GM19025 (cell line): Measurements from ENCODE around the gene WDR11.
A peak's percentile ranks its signal among the peaks of the same experiment; 100 is the strongest.
"Not testable (repeated sequence)": the region's sequence is repeated elsewhere in the genome, so short reads cannot be mapped to it uniquely, and the experiment has no call there.

ENCODE experiments used
- ATAC-seq: cut with Tn5 transposase; IDR thresholded peaks from one replicate; pipeline ENCODE4 v1.9.1; 2021; ENCODE audit warnings: mild to moderate bottlenecking, low read depth, moderate library complexity; ENCODE audit not compliant: unreplicated experiment

Gene WDR11

DNA sequence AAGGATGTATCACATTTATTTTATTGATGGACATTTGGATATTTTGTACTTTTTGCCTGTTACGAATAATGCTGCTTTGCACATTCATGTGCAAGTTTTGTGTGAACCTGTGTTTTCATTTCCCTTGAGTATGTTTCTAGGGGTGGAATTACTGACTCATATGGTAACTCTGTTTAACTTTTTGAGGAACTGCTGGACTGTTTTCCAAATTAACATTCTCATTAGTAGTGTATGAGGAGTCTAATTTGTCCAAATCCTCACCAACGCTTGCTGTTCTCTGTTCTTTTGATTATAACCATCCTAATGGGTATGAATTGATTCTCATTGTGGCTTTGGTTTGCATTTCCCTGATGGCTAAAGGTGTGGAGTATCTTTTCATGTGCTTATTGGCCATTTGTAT is 3.2 kb downstream of the WDR11 start:
- ATAC-seq, result no peak

DNA sequence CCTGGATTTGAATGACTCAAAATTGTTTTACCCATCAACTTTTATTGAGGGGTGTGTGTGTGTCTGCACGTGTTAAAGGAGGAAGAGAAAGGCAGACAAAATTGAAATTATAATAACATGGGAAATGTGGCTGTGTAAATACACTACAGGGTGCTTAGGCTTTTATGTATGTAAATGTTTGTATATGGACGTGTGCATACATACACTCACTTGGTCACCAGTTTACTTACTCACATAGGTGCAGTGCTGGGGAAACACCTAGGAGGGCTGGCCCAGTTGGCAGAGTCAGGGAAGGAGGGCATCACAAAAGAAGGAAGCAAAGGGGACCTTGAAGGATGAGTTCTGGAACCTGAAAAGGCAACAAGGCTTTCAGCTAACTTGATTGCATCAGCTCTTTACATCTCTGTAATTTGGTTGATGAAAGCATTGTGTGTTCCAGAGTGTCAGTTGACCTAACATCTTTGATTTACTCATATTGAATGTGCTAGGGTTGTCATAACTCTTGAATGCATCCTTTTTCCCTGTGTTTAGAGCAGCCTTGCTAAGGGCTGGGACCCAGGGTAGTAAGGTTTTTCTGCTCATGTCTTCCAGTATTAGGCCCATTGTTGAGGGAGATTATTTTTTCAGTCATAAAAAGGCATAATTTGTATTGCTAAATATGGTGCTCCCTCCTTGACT is 10.2 kb downstream of the WDR11 start:
- ATAC-seq, result no peak

DNA sequence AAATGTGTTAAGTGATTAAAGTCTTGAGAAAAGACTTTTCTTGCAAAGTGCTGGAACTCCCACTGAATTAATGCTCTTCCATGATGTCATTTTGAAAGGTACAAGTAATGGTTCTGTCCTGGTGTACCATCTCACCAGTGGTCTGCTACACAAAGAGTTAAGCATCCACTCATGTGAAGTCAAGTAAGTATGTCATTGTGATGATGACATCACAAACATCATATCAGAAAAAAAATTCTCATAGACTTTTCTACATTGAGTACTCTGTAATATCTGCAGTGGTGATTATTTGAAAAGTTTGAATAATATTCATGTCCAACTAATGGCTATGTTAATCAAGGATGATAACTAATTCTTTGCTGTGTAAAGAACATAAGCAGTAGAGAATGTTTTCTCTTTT is 22.6 kb downstream of the WDR11 start:
- ATAC-seq, result no peak

DNA sequence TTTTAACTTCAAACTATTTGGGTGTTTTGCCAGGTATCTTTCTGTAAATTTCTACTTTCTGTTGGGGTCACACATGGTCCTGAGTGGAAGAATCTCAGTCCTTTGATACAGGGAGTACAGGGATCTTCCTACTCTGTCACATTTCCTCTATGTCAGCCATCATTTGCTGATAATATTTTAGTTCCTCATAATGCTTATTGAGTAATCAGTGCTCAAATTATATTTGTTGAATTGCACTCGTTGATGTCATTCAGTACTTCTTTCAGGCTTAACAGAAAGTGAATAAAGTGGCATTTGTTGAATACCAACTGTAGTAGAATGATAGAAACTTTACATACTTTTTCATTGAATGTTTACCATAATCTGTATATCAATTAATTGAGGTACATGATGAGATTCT is 31.9 kb downstream of the WDR11 start:
- ATAC-seq, result no peak

DNA sequence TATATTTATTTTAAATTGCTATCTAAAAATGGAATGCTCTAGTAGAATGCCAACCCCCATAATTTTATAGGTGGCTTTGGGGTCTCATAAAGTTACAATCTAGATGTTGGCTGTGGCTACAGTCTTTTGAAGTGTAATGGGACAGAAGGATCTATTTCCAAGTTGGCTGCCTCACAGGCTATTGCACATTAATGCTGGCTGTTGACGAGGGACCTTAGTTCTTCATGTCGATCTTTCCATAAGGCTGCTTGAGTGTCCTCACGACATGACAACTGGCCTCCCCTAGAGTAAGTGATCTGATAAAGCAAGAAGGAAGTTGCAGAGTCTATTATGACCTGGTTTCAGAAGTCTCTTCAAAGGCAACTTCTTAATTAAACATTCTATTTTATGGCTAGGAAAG is 36.3 kb downstream of the WDR11 start:
- ATAC-seq, result no peak

DNA sequence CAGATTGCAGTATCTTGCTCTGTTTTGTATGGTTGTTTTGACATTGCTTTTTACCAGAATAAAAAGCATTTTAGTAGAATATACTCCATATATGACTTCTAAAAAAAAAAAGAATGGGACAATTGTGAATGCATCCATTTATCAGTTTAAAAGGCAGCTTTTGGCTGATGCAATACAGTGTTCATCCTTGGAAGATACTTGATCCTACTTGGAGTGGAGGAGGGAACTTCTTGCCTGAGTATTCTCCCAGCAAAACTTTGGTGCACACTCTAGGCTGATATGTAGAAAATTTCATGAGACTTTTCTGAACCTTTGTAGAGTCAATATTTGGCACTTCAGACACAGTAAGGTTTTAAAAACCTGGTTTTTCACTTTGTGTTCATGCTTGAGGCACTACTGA is 40.2 kb downstream of the WDR11 start:
- no peak for ATAC-seq

DNA sequence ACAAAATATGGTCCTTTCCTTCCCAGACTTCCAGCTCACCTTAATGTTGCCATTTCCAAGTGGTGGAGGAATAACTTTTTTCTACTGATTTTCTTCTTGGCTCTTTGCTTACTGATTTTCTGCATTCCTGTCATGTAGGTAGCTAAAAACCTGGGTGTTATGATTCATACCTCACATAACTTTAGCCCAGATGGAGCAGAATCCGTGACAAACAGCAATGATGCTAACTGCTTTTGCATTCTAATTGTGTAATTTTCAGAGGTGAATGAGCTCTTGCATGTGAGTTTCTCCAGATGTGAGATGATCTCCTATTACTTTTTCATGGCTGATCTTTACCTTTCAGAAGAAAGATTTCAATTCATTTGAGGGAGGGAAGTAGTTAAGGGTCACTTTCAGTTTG is 43.4 kb downstream of the WDR11 start:
- no peak for ATAC-seq

DNA sequence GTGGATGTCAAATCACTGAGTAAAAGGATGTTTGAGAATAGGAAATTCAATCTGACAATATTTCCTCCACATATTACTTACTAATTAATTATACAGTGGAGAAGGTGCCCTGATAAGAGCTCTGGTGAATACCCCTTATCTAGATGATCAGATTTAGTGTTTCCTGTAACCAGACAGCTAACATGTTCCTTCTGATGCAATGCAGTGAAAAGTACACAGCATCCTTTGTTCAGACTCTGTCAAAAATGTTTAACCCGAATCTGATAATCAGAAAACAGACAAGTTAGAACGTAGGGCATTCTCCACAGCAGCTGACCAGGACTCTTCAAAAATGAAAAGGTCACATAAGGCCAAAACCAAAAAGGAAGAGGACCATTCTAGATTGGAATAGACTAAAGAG is 46.2 kb downstream of the WDR11 start:
- no peak for ATAC-seq

DNA sequence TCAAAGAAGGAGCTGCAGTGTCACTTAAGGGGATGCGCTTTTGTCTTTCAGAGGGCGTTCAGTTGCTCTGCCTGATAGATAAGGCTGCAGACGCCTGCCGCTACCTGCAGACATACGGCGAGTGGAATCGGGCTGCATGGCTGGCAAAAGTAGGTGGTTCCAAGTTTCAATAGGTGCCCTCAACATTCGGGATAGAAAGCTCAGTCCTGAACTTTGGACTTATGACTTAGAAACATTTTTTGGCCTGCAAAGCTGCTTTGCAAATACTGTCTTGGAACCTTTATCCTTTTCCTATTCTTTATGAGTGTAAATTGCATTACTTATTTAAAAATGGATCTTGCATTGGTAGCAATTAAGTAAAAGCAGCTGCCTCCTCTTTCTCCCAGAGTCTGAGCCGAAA is 54.1 kb downstream of the WDR11 start:
- ATAC-seq, result no peak

DNA sequence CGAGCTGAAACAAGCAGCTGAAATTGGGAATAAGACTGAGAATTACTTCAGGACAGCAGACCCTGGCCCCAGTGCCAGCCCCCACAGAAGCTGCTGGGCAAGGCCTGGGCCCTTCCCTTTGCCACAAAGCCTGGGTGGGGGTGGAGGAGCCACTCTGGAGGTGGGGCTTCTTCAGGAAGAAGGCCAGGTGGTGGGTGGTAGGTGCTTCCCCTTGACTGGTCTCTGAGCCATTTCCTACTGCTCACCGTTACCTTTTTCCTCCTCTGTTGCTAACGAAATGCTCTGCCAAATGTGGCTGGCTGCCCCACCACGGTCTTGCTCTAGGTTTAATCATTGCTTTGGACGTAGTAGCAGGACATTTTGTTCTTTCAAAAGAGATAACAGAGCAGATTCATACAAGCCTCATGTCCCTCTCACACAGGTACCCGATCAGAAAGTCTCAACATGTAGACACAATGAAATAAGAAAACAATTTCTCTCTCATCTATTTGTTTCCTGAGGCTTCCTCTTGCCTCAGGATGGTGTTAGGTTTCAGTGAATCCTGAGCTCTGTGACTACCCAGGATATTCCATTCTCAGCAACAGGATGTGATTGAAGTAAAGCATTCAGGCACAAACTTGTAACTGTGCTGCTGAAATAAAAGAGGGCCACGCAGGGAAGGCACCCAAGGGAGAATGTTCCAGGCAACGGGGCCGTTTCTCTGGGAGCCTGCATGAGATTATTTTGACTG is 66.5 kb downstream of the WDR11 start:
- no peak for ATAC-seq

DNA sequence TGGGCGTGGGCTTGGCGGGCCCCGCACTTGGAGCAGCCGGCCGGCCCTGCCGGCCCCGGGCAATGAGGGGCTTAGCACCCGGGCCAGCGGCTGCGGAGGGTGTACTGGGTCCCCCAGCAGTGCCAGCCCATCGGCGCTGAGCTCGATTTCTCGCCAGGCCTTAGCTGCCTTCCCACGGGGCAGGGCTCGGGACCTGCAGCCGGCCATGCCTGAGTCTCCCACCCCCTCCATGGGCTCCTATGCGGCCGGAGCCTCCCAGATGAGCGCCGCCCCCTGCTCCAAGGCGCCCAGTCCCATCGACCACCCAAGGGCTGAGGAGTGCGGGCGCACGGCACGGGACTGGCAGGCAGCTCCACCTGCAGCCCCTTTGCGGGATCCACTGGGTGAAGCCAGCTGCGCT is 72.7 kb downstream of the WDR11 start:
- not testable (repeated sequence) for ATAC-seq

DNA sequence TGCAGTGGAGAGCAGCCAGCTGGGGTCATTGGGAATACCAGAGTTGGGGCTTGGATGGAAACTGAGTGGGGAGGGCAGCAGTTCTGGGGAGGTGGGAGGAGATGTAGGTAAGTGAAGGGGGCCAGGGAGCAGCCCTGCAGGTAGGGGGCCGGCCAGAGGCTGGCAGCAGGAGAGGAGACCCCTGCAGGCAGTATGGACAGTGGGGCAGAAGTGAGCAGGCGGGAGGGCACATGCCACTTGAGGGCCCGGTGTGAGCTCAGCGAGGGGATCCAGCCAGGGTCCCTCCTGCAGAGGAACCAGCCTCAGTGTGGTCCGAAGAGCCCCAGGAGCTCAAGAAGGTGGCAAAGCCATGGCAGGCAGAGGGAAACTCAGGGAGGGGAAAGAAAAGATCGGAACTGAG is 75.4 kb downstream of the WDR11 start:
- ATAC-seq, result no peak

DNA sequence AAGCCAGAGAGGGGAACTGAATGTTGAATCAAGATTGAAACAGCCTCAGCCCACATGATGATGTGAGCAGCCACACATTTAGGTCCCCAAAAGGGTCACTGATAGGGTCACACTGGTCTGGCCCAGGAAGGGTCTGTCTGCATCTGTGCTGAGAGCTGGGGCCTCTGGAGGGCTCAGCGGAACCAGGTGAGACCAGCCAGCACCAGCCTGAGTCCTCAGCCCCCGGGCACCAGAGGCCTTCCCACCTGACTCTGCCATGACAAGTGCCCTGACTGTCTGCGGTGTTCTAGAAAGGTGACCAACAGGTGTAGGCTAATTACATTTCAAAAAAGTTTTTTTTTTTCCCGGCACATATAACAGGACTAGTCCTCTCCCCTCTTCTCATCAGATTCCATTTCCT is 76.2 kb downstream of the WDR11 start:
- ATAC-seq, result no peak

DNA sequence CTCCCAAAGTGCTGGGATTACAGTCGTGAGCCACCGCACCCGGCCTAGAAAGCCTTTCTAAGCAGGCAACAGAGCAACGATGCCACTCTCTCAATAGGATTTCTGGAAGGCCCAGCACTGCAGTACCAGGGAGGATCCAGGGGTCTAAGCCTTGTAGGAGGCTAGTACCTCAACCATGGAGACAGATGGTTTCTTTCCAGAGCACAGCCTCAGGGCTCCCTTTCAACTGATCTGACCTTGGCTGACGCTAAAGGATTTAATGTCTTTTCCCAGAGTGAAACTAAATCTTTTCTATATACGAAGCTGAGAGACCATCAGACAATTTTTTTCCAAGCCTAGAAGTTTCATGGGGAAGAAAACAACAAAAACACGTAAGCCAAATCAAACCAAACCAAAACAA is 78.0 kb downstream of the WDR11 start:
- no peak for ATAC-seq

DNA sequence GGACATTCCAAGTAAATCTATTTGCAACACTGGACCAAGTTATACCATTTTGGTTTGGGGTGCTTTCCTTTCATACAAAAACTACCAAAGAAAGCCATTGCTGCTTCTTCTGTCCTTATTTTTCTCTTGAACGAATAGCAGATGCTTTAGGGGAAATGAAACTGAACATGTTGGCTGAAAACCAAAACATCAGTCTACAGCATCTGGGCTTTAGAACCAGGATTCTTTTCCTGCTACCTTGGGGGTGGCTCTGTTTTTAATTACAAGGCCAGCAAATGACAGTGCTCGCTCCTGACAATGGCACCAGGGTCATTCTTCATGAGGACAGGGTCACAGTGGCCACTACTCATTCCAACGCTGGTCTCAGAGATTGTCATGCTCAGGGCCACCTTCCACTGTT is 80.3 kb downstream of the WDR11 start:
- ATAC-seq, result no peak

DNA sequence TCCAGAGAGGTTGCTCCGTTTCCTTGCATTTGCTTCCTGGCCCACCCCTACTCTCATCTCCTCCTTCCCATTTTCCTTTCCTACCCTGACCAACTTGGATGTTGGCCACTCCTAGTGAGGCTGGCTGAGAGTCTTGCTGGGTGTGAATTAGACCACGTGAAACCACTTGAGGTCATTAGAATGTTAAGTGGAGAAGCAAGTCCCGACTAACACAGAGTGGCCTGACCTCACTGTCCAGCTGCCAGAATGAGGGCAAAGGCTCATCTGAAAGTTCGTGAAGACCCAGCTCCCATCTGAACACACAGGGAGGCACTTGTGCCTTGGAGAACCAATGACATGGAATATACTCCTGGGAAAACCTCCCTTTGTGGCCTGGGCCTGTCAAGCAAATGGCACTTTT is 80.8 kb downstream of the WDR11 start:
- no peak for ATAC-seq

DNA sequence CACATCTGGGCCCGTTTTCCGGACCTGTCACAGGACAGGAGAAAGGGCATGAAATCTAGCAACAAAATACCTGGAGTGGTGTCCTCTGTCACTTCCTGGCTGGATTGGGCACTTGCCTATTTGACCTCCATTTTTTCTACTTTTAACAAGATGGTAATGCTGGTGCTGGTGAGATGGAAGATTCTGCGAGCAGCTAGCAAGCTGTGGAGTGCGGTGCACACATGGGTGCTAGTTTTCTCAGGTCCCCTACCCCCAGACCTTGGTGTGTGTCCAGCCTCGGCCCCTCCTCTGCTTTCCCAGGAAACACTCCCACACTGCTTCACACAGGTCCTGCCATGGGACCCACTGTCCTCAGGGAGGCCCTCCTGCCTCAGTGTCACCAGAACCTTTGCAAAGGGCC is 87.7 kb downstream of the WDR11 start:
- no peak for ATAC-seq

DNA sequence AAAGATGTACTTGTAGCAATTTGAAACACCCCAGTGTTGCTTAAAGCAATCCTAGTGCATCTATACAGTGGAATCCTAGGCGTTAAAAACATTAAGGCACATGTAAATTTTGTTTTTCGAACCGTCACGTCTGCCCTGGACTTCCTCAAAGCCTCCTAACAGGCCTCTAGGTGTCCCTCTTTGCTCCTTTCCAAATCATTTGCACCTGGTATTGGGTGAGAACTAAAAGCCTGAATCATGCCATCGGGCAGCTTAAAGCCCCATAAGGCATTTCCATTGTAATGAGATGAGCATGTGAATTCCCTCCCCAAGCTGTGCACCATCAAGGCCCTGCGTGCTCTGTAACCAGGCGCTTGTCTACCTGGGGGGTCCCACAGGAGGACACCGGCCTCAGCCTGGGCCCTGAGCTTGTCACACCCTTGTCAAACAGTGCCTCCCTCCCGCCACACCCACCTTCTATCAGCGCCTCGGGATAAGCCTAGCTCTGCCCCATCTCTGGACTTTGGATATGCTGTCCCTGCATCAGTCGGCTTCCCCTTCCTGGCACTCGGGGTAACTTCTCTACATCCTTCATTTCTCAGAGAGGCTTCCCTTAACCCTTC is 89.2 kb downstream of the WDR11 start:
- ATAC-seq, result no peak

DNA sequence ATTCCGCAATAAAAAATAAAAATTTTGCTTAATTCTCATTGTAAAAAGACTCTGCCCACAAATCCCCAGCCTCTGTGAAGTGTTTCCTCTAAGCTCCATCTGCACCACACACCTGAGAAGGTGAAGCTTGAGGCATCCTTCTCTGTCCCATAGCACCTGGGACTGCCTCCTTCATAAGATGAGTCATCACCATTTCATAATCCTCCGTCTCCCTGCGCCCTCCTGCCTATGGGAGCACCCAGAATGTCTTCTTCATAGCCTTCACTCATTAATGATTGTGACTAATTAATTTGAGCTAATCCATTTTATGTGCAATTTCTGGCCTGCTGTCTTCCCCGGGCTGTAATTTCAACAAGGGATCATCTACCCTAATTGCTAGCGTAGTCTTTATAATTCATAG is 90.3 kb downstream of the WDR11 start:
- ATAC-seq, result no peak

DNA sequence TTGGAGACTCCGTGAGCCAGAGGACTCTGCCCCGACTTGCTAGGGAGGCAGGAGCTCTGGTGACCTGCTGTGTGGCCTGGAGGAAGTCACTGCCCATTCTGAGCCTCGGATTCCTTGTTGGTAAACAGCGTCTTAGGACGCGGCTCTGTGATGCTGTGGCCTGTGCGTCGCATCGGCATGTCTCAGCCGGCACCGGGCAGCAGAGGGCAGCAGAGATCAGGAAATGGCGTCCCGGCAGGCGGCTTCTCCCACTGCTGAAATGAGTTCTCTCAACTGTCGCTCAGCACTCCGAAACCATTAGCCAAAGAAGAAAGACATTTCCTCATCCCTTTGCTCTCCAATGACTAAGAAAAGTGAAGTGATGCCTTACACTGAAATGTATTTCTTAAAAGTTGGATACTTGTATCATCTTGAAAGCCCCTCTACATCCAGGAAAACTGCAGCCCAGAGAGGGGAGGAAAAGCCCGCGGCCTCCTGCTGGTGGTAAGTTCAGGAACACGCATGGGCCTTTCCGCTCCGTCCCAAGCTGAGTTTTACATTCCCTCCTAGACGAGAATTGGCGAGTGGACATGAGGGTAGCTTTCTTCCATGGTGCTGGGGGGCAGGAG is 91.7 kb downstream of the WDR11 start:
- peak; percentile 85 for ATAC-seq

DNA sequence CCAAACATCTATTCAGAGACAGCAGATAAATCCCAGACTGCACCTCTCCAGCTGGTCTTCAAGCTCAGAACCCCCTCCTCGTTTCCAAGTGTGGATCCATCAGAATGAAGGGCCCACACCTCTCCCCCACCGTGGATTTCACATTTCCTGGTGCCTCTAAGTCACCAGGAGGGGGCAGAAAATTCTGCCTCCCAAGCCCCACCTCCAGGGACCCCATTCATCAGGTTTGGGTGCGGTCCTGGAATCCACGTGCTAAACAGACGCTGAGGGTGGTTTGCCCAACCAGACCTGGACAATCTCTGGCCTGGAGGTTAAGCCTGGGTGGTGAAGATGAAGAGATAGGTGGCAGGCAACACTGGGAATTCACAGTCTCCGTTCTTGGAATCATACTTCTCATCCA is 92.4 kb downstream of the WDR11 start:
- no peak for ATAC-seq
